ENCODE measurements around the gene COG1. TPM values are rescaled to one million over a fixed set of nuclear protein-coding genes. Genes with fewer than 3 reads are reported as not detected.

The COG1 gene
- total RNA-seq, 4 donors from 2014 or later: 8.0 to 14.7 (median 9.2) TPM

DNA sequence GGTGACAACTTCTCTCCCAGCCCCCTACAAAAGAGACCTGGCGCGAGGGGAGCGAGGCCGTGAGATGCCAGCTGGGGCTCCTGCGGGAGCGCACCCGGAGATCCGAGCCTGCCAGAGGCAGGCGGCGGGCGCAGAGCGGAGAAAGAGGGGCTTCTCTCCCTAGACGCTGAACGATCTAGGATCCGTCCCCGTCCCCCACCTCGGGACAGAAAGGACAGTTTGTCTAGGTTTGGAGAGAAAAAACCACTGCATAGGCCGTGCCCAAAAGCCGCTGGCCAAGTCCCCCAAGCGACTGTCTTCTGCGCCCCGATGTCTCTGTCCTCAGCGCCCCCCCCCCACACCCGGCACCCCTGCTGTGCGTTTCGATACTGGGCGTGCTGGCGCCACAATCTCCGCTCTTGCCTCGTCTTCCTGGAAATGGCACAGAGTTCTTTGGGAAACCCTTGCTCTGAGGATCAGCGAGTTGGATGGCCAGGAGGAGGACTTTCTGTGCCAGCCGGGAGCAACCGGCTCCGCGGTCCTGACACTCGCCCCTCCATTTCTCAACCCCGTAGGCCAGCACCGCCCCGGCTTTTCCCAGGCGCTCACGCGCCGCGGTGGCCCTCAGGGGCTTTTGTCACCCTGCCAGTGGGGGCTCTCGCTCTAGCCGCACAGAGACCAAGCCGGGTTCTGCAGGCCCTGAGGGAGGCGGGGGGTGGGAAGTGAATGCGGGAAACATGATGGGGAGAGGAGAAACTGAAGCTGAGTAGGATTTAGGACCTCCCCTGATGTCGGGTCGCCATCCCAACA, 27.0 kb upstream of the COG1 start:
- Histone ChIP-seq H3K27me3 (peaks cover 7 to 90% (median 18%) of the 10 kb centered on the region in 4 donors), H3K4me1 (peaks cover 15 to 31% (median 26%) of the 10 kb centered on the region in 3 donors), H3K9me3 (no peaks in the 10 kb centered on the region), H3K4me3 (peak overlapping the region; percentile 4 to 64 (median 42)), H3K36me3 (no peaks in the 10 kb centered on the region), H3K27ac (peak overlapping the region in 1 of 4 donors; percentile 19)
- TF ChIP-seq POLR2A (IDR thresholded peaks at IDR 0.05): no peak
- TF ChIP-seq, protein P1, sequence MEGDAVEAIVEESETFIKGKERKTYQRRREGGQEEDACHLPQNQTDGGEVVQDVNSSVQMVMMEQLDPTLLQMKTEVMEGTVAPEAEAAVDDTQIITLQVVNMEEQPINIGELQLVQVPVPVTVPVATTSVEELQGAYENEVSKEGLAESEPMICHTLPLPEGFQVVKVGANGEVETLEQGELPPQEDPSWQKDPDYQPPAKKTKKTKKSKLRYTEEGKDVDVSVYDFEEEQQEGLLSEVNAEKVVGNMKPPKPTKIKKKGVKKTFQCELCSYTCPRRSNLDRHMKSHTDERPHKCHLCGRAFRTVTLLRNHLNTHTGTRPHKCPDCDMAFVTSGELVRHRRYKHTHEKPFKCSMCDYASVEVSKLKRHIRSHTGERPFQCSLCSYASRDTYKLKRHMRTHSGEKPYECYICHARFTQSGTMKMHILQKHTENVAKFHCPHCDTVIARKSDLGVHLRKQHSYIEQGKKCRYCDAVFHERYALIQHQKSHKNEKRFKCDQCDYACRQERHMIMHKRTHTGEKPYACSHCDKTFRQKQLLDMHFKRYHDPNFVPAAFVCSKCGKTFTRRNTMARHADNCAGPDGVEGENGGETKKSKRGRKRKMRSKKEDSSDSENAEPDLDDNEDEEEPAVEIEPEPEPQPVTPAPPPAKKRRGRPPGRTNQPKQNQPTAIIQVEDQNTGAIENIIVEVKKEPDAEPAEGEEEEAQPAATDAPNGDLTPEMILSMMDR (IDR thresholded peaks at IDR 0.05): no peak
- DNase-seq: no peak
- 0% methylated on average over 8 to 21 of the region's 51 CpGs for WGBS, 2 donors
- intact Hi-C loops (cut with DNase I): no loop called here

GRCh38 chr17:73166731-73167581, 25.9 kb upstream of the COG1 start:
- Histone ChIP-seq H3K27me3 (peaks cover 7 to 78% (median 18%) of the 10 kb centered on the region in 4 donors), H3K4me3 (peak overlapping the region in 2 of 4 donors; percentile 36 to 64), H3K4me1 (peaks cover 15 to 31% (median 26%) of the 10 kb centered on the region in 3 donors), H3K36me3 (no peaks in the 10 kb centered on the region), H3K27ac (peak overlapping the region in 1 of 4 donors; percentile 14), H3K9me3 (no peaks in the 10 kb centered on the region)
- no peak for DNase-seq
- intact Hi-C loops (cut with DNase I): no loop called here
- WGBS, 2 donors: 55 to 66% methylated on average over 8 of the region's 8 CpGs
- TF ChIP-seq POLR2A (IDR thresholded peaks at IDR 0.05): no peak
- TF ChIP-seq, protein P1 (IDR thresholded peaks at IDR 0.05): no peak

DNA sequence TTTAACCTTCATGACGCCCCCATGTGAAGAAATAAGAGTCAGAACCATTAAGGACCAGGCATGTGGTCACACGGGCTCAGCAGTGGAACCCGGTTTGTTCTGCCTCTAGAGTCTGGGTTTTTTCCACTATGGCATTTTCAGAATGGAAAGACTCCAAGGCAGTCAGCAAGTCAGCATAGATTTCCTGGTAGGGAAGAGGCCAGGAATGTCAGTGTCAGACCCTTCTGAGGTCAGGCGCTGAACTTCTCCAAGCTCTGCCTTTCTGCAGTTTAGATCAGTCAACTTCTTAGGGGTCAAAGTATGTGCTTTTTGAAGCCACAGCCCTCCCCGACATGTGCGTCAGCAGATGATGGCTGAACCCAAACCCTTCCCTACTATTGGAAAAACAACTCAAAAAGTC, 24.2 kb upstream of the COG1 start:
- TF ChIP-seq, protein P1 (IDR thresholded peaks at IDR 0.05): no peak
- no peak for TF ChIP-seq POLR2A (IDR thresholded peaks at IDR 0.05)
- intact Hi-C loops (cut with DNase I): no loop called here
- Histone ChIP-seq H3K27me3 (peaks cover 7 to 61% (median 18%) of the 10 kb centered on the region in 4 donors), H3K9me3 (no peaks in the 10 kb centered on the region), H3K36me3 (no peaks in the 10 kb centered on the region), H3K4me1 (peaks cover 15 to 31% (median 26%) of the 10 kb centered on the region in 3 donors), H3K4me3 (no peak overlapping the region), H3K27ac (no peak overlapping the region)
- 83 to 94% methylated on average over 4 to 5 of the region's 6 CpGs for WGBS, 2 donors
- DNase-seq: no peak

- Histone ChIP-seq H3K27me3 (peaks cover 4 to 44% (median 14%) of the 10 kb centered on the region in 4 donors), H3K4me3 (no peak overlapping the region), H3K36me3 (no peaks in the 10 kb centered on the region), H3K9me3 (no peaks in the 10 kb centered on the region), H3K27ac (no peak overlapping the region), H3K4me1 (peaks cover 5 to 18% (median 15%) of the 10 kb centered on the region in 3 donors)
- intact Hi-C loops (cut with DNase I): no loop called here
- DNase-seq: no peak
- WGBS, 2 donors: 79 to 90% methylated on average over 2 to 3 of the region's 5 CpGs
- no peak for TF ChIP-seq POLR2A (IDR thresholded peaks at IDR 0.05)
- TF ChIP-seq, protein P1 (IDR thresholded peaks at IDR 0.05): no peak
Observed at GRCh38 chr17:73170324-73170723, 22.5 kb upstream of the COG1 start.

- no peak overlapping the region for H3K4me3 ChIP-seq
- DNase-seq: no peak
- no peak overlapping the region for H3K27ac ChIP-seq
- TF ChIP-seq, protein P1 (IDR thresholded peaks at IDR 0.05): no peak
- no peak for TF ChIP-seq POLR2A (IDR thresholded peaks at IDR 0.05)
- WGBS, 2 donors: 82 to 83% methylated on average over 3 of the region's 3 CpGs
- no peaks in the 10 kb centered on the region for H3K4me1 ChIP-seq
- peaks cover 0 to 25% (median 3%) of the 10 kb centered on the region in 4 donors for H3K27me3 ChIP-seq
- intact Hi-C loops (cut with DNase I): no loop called here
- H3K9me3 ChIP-seq: no peaks in the 10 kb centered on the region
- H3K36me3 ChIP-seq: no peaks in the 10 kb centered on the region
Observed at GRCh38 chr17:73172252-73172651, 20.6 kb upstream of the COG1 start.

All from esophagus squamous epithelium (tissue), 5 donors.